ENCODE data around the gene LEPROT. TPM values are rescaled to one million over a fixed set of nuclear protein-coding genes. Genes with fewer than 3 reads are reported as not detected.

Gene LEPROT
- total and polyA plus RNA-seq, 10 of the 15 experiments (the other 5 are each of a cell fraction or from before 2014, with no cell fraction given): 14.9 to 38.1 (median 17.4) TPM

DNA sequence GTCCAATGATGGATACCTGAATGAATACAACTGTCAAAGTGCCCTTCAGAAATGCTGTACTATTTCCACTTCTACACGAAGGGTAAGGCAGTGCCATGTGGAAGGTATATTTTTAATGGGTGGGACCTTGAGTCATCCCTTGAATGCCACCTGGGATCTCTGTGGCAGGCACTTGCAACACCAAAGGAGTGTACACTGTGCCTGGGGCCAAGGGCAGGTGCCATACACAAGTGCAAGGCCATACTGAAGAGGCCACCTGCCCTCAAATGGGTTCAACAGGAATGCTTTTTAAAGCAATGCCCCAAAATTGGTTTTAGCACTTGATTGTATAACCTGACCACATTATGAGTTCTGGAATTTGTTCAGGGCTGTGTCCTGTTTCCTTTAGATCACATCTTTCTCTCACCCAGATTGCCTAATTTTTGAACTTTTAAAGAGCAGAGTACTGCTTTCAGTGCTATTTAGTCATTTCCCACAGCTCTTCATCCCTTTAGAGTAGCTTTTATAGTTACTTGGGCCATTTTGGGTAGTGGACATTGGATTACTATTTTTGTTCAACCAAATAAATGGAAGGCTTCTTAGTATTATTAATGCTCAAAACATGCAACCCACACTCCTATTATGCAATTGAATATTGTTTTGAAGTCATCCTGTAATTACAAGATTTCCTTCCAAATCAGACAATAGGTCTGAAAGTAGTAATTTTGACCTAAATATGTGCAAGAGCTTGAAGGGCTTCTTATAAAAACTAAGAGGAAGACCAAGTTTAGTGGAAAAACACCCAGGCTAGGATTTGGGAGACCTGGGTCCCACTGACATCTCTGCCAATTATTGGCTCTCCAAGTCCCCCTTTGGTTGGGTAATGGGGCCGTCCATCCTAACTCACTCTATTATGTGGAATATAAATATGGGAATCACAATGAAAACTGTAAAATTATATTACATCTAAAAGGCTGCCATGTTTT lies 57.2 kb downstream of the LEPROT start (continued):
- TF ChIP-seq NKRF (conservative IDR thresholded peaks at IDR 0.05) (no peak), ESRRA (IDR thresholded peaks at IDR 0.05; ENCODE audit: low read length) (no peak), HDAC2 (IDR thresholded peaks at IDR 0.05) (no peak), ATF3 (IDR thresholded peaks at IDR 0.05; ENCODE audit: borderline replicate concordance, extremely low read depth, low read depth, low read length) (no peak)

- intact Hi-C loops (cut with micrococcal nuclease; ENCODE audit: unreplicated experiment) (no loop called here), in situ Hi-C loops (cut with MboI) (no loop called here)
- Histone ChIP-seq H3K27me3 (replicated peaks in 1 of 2; ENCODE audit: control insufficient read depth in 2 of 2, insufficient read depth in 2 of 2, low read length in 1 of 2) (no peaks in the 10 kb centered on the region), H2AFZ (ENCODE audit: control insufficient read depth, low read depth, low read length) (no peak overlapping the region), H3K79me2 (ENCODE audit: control insufficient read depth, insufficient read depth, low read length) (no peaks in the 10 kb centered on the region), H3K4me2 (ENCODE audit: control insufficient read depth, insufficient read depth) (no peak overlapping the region), H3K36me3 (ENCODE audit: control insufficient read depth in 2 of 2, insufficient read depth in 2 of 2, low read length in 1 of 2) (no peaks in the 10 kb centered on the region), H3K9ac (ENCODE audit: control insufficient read depth, insufficient read depth, low read length) (no peak overlapping the region), H3K9me3 (replicated peaks; ENCODE audit: control insufficient read depth, insufficient read depth, low read length) (no peaks in the 10 kb centered on the region), H3K27ac (ENCODE audit: control insufficient read depth, insufficient read depth) (no peak overlapping the region), H3K4me3 (no peak overlapping the region), H3K4me1 (ENCODE audit: control insufficient read depth, insufficient read depth, low read length) (no peaks in the 10 kb centered on the region), H4K20me1 (ENCODE audit: control insufficient read depth, insufficient read depth) (no peaks in the 10 kb centered on the region)
- POLR2A ChIA-PET: no interaction called here
- DNase-seq (ENCODE audit: low read depth, low spot score) (no peak), ATAC-seq (no peak), FAIRE-seq (no peak)
- 17% methylated on average over 3 of the region's 3 CpGs for WGBS (ENCODE audit: insufficient coverage, insufficient replicate concordance, low lambda C conversion rate, missing lambda C conversion rate)
- SMC1A ChIA-PET (ENCODE audit: uncharacterized antibody, unreplicated experiment): interaction anchor here (1.5 kb wide), 1 partner anchor 19 kb away, joined by 4 read pairs; no protein-coding TSS in a partner anchor
- CTCF ChIA-PET: interaction anchor here (1.5 kb wide), 1 partner anchor 10 kb away, joined by 3 read pairs; no protein-coding TSS in a partner anchor
- no TSS peak for BruUV-seq (replicated peaks)
- RAD21 ChIA-PET (ENCODE audit: unreplicated experiment): no interaction called here
- TF ChIP-seq, protein P1, sequence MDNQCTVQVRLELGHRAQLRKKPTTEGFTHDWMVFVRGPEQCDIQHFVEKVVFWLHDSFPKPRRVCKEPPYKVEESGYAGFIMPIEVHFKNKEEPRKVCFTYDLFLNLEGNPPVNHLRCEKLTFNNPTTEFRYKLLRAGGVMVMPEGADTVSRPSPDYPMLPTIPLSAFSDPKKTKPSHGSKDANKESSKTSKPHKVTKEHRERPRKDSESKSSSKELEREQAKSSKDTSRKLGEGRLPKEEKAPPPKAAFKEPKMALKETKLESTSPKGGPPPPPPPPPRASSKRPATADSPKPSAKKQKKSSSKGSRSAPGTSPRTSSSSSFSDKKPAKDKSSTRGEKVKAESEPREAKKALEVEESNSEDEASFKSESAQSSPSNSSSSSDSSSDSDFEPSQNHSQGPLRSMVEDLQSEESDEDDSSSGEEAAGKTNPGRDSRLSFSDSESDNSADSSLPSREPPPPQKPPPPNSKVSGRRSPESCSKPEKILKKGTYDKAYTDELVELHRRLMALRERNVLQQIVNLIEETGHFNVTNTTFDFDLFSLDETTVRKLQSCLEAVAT (IDR thresholded peaks at IDR 0.05): no peak
- TF ChIP-seq STAT3 (IDR thresholded peaks at IDR 0.05; ENCODE audit: low read depth, low read length): no peak
- no peak for TF ChIP-seq CUX1 (IDR thresholded peaks at IDR 0.05; ENCODE audit: insufficient replicate concordance, low read depth, low read length)
- TF ChIP-seq, protein P2, sequence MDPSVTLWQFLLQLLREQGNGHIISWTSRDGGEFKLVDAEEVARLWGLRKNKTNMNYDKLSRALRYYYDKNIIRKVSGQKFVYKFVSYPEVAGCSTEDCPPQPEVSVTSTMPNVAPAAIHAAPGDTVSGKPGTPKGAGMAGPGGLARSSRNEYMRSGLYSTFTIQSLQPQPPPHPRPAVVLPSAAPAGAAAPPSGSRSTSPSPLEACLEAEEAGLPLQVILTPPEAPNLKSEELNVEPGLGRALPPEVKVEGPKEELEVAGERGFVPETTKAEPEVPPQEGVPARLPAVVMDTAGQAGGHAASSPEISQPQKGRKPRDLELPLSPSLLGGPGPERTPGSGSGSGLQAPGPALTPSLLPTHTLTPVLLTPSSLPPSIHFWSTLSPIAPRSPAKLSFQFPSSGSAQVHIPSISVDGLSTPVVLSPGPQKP (IDR thresholded peaks at IDR 0.05; ENCODE audit: low read depth, low read length): no peak
- TF ChIP-seq JUND (IDR thresholded peaks at IDR 0.05; ENCODE audit: low read depth, low read length): no peak
Observed at GRCh38 chr1:65478379-65479026, 58.0 kb downstream of the LEPROT start.
